Measurements from ENCODE around the gene NSL1. TPM values are rescaled to one million over a fixed set of nuclear protein-coding genes. Genes with fewer than 3 reads are reported as not detected.
"Not testable (repeated sequence)": the region's sequence is repeated elsewhere in the genome, so short reads cannot be mapped to it uniquely, and the experiment has no call there.

The NSL1 gene
- total RNA-seq, 1 donor from 2014 or later, result 27.0 TPM

- no peak for DNase-seq (ENCODE audit: low spot score)
- intact Hi-C loops (cut with DNase I), result no loop called here
Observed at GRCh38 chr1:212718499-212718898, 73.1 kb downstream of the NSL1 start.

GRCh38 chr1:212716161-212716560, 75.4 kb downstream of the NSL1 start:
- no peak for DNase-seq (ENCODE audit: low spot score)
- intact Hi-C loops (cut with DNase I), result no loop called here

- DNase-seq (ENCODE audit: low spot score), result no peak
- intact Hi-C loops (cut with DNase I), result no loop called here
Observed at GRCh38 chr1:212713465-212714136, 78.0 kb downstream of the NSL1 start.

GRCh38 chr1:212712451-212713303, 78.9 kb downstream of the NSL1 start:
- intact Hi-C loops (cut with DNase I), result no loop called here
- DNase-seq (ENCODE audit: low spot score), result no peak

GRCh38 chr1:212711974-212712373, 79.6 kb downstream of the NSL1 start:
- intact Hi-C loops (cut with DNase I); DNase-seq (ENCODE audit: low spot score): not testable (repeated sequence)

GRCh38 chr1:212710566-212710965, 81.0 kb downstream of the NSL1 start:
- intact Hi-C loops (cut with DNase I), result no loop called here
- no peak for DNase-seq (ENCODE audit: low spot score)

GRCh38 chr1:212703991-212704564, 87.5 kb downstream of the NSL1 start:
- no peak for DNase-seq (ENCODE audit: low spot score)
- intact Hi-C loops (cut with DNase I), result no loop called here

- DNase-seq (ENCODE audit: low spot score), result no peak
- intact Hi-C loops (cut with DNase I), result no loop called here
Observed at GRCh38 chr1:212702672-212703071, 88.9 kb downstream of the NSL1 start.

GRCh38 chr1:212701910-212702309, 89.7 kb downstream of the NSL1 start:
- DNase-seq (ENCODE audit: low spot score), result no peak
- intact Hi-C loops (cut with DNase I), result loop anchor here (2.0 kb wide), 1 partner anchor 35 kb away; no protein-coding TSS in a partner anchor

GRCh38 chr1:212700892-212701819, 90.4 kb downstream of the NSL1 start:
- intact Hi-C loops (cut with DNase I), result loop anchor here (2.0 kb wide), 1 partner anchor 34 kb away; no protein-coding TSS in a partner anchor
- DNase-seq (ENCODE audit: low spot score), result peak; percentile 79

GRCh38 chr1:212700223-212700891, 91.2 kb downstream of the NSL1 start:
- intact Hi-C loops (cut with DNase I), result loop anchor here (2.0 kb wide), 1 partner anchor 34 kb away; no protein-coding TSS in a partner anchor
- DNase-seq (ENCODE audit: low spot score), result no peak

GRCh38 chr1:212699625-212700222, 91.9 kb downstream of the NSL1 start, which contains the start of gene BATF3:
BATF3 (minus strand) TSS chr1:212699840; CDS start chr1:212699762, 78 bp downstream.
- intact Hi-C loops (cut with DNase I), result loop anchor here (2.0 kb wide), 1 partner anchor 33 kb away; no protein-coding TSS in a partner anchor
- DNase-seq (ENCODE audit: low spot score), result peak; percentile 77

- peak; percentile 80 for DNase-seq (ENCODE audit: low spot score)
- intact Hi-C loops (cut with DNase I), result no loop called here
Observed at GRCh38 chr1:212699104-212699624, 92.4 kb downstream of the NSL1 start.

- intact Hi-C loops (cut with DNase I), result no loop called here
- no peak for DNase-seq (ENCODE audit: low spot score)
Observed at GRCh38 chr1:212698467-212699103, 93.0 kb downstream of the NSL1 start.

- intact Hi-C loops (cut with DNase I), result no loop called here
- DNase-seq (ENCODE audit: low spot score), result no peak
Observed at GRCh38 chr1:212696721-212697331, 94.8 kb downstream of the NSL1 start.

- no peak for DNase-seq (ENCODE audit: low spot score)
- intact Hi-C loops (cut with DNase I), result no loop called here
Observed at GRCh38 chr1:212692774-212693644, 98.6 kb downstream of the NSL1 start.
